Rectal smooth muscle tissue (tissue), 1 donor: ENCODE results near the gene XRCC3.

Experiments
- H3K27ac ChIP-seq: one replicate; pipeline ENCODE4 v1.7.0; 2013; ENCODE audit warnings: low read depth, low read length, inconsistent platforms
- H3K27me3 ChIP-seq: one replicate; pipeline ENCODE4 v1.7.0; 2013; ENCODE audit warnings: low read length; ENCODE audit not compliant: control insufficient read depth, insufficient read depth
- H3K36me3 ChIP-seq: one replicate; pipeline ENCODE4 v1.7.0; 2013; ENCODE audit warnings: low read length; ENCODE audit not compliant: control insufficient read depth, insufficient read depth
- H3K4me1 ChIP-seq: one replicate; pipeline ENCODE4 v1.7.0; 2013; ENCODE audit warnings: low read length; ENCODE audit not compliant: control insufficient read depth, insufficient read depth
- H3K4me3 ChIP-seq: one replicate; pipeline ENCODE4 v1.7.0; 2013; ENCODE audit warnings: low read length
- H3K9ac ChIP-seq: one replicate; pipeline ENCODE4 v1.7.0; 2013; ENCODE audit warnings: low read length

XRCC3 gene

GRCh38 chr14:103744621-103745395 lies 29.6 kb upstream of the XRCC3 start:
- Histone ChIP-seq H3K4me3 (no peak overlapping the region), H3K9ac (no peak overlapping the region), H3K27me3 (no peaks in the 10 kb centered on the region), H3K27ac (no peak overlapping the region), H3K4me1 (no peaks in the 10 kb centered on the region), H3K36me3 (peaks cover 21% of the 10 kb centered on the region)

GRCh38 chr14:103743691-103744090 lies 28.4 kb upstream of the XRCC3 start:
- no peaks in the 10 kb centered on the region for H3K4me1 ChIP-seq
- H3K9ac ChIP-seq: no peak overlapping the region
- H3K27me3 ChIP-seq: no peaks in the 10 kb centered on the region
- no peak overlapping the region for H3K4me3 ChIP-seq
- H3K36me3 ChIP-seq: peaks cover 26% of the 10 kb centered on the region
- H3K27ac ChIP-seq: no peak overlapping the region

GRCh38 chr14:103742499-103743255 lies 27.4 kb upstream of the XRCC3 start:
- Histone ChIP-seq H3K4me3 (no peak overlapping the region), H3K36me3 (peaks cover 29% of the 10 kb centered on the region), H3K27ac (no peak overlapping the region), H3K9ac (no peak overlapping the region), H3K4me1 (no peaks in the 10 kb centered on the region), H3K27me3 (no peaks in the 10 kb centered on the region)

- no peaks in the 10 kb centered on the region for H3K27me3 ChIP-seq
- H3K4me3 ChIP-seq: no peak overlapping the region
- H3K36me3 ChIP-seq: peaks cover 29% of the 10 kb centered on the region
- H3K9ac ChIP-seq: no peak overlapping the region
- no peak overlapping the region for H3K27ac ChIP-seq
- no peaks in the 10 kb centered on the region for H3K4me1 ChIP-seq
Measured at GRCh38 chr14:103741876-103742275, 26.6 kb upstream of the XRCC3 start.

GRCh38 chr14:103740991-103741689 lies 25.9 kb upstream of the XRCC3 start:
- H3K9ac ChIP-seq: no peak overlapping the region
- no peaks in the 10 kb centered on the region for H3K27me3 ChIP-seq
- peaks cover 31% of the 10 kb centered on the region for H3K36me3 ChIP-seq
- H3K4me1 ChIP-seq: peaks cover 3% of the 10 kb centered on the region
- no peak overlapping the region for H3K4me3 ChIP-seq
- H3K27ac ChIP-seq: no peak overlapping the region

GRCh38 chr14:103739793-103740501 lies 24.7 kb upstream of the XRCC3 start:
- Histone ChIP-seq H3K9ac (no peak overlapping the region), H3K27ac (no peak overlapping the region), H3K27me3 (no peaks in the 10 kb centered on the region), H3K4me3 (no peak overlapping the region), H3K36me3 (peaks cover 31% of the 10 kb centered on the region), H3K4me1 (peaks cover 3% of the 10 kb centered on the region)

GRCh38 chr14:103739466-103739792 lies 24.2 kb upstream of the XRCC3 start:
- Histone ChIP-seq H3K27ac (no peak overlapping the region), H3K4me3 (no peak overlapping the region), H3K4me1 (peaks cover 3% of the 10 kb centered on the region), H3K9ac (no peak overlapping the region), H3K27me3 (no peaks in the 10 kb centered on the region), H3K36me3 (peaks cover 28% of the 10 kb centered on the region)

- H3K4me1 ChIP-seq: peaks cover 3% of the 10 kb centered on the region
- peaks cover 31% of the 10 kb centered on the region for H3K36me3 ChIP-seq
- no peaks in the 10 kb centered on the region for H3K27me3 ChIP-seq
- no peak overlapping the region for H3K27ac ChIP-seq
- no peak overlapping the region for H3K9ac ChIP-seq
- H3K4me3 ChIP-seq: no peak overlapping the region
Measured at GRCh38 chr14:103738701-103739451, 23.6 kb upstream of the XRCC3 start.

GRCh38 chr14:103738166-103738565 lies 22.9 kb upstream of the XRCC3 start:
- Histone ChIP-seq H3K4me3 (no peak overlapping the region), H3K9ac (no peak overlapping the region), H3K27me3 (no peaks in the 10 kb centered on the region), H3K4me1 (peaks cover 3% of the 10 kb centered on the region), H3K36me3 (peaks cover 36% of the 10 kb centered on the region), H3K27ac (no peak overlapping the region)

- peaks cover 37% of the 10 kb centered on the region for H3K36me3 ChIP-seq
- H3K4me1 ChIP-seq: peaks cover 3% of the 10 kb centered on the region
- H3K9ac ChIP-seq: no peak overlapping the region
- H3K27me3 ChIP-seq: no peaks in the 10 kb centered on the region
- H3K27ac ChIP-seq: no peak overlapping the region
- no peak overlapping the region for H3K4me3 ChIP-seq
Measured at GRCh38 chr14:103737432-103738045, 22.3 kb upstream of the XRCC3 start.

GRCh38 chr14:103736546-103737431 lies 21.5 kb upstream of the XRCC3 start:
- Histone ChIP-seq H3K9ac (no peak overlapping the region), H3K4me1 (peaks cover 3% of the 10 kb centered on the region), H3K27ac (no peak overlapping the region), H3K36me3 (peaks cover 37% of the 10 kb centered on the region), H3K4me3 (no peak overlapping the region), H3K27me3 (no peaks in the 10 kb centered on the region)
